Measurements from ENCODE around the gene APOD.
"Not testable (repeated sequence)": the region's sequence is repeated elsewhere in the genome, so short reads cannot be mapped to it uniquely, and the experiment has no call there.

Gene APOD

DNA sequence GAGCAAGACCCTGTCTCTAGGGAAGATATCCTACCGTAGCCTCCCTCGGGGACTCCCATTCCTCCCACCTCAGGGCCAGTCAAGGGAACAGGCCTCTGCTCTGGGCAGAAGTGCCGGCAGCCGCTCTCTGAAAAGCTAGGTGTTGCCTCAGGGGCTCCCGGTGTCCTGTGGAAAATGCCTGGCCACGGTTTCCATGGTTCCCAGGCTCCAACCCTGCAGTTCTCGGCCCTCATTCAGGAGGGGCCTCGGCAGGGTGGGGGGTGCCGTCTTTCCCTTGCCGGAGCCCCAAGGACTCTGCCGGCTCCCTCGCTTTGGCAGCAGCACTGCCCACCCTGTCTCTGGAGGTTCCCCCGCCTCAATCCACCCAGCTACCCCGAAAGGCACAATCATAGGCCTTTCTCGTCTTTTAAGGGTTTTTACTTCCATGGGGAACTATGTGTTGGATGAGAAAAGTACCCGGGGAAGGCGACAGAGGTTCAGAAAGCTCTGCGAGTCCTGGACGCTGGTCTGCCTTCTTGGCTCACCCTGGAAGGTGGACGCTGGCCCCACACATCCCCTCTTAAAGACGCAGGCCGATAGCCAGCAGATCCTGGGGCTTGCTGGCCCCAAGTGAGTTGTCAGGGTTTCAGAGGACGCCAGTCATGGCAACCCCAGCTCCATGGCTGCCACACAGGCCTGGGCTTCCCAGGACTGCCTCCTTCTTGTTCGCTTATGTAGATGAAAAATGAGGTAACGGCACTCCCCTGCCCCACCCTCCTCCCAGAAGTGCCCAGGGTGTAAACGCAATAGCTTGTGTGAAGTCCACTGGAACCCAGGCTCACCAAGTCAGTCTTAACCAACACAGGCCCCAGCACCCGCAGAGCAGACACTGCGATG, 34.3 kb upstream of the APOD start:
- DNase-seq, result not testable (repeated sequence)

DNA sequence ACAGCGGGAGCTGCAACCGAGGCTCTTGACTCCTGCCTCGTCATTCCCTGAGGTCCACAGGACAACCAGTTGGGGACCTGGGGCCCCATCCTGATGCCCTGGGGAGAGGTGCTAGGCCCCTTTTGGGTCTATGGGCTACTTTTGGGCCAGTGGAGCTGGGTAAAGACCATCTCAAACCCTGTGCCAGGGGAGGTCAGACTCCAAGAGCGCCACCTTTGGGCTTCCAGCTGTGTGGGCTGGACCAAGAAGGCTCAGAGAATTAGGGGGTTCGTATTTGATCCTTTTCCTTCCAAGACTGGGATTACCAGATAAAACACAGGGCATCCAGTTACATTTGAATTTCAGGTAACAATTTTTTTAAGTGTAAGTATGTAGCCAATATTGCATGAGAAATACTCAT, 33.4 kb upstream of the APOD start:
- DNase-seq, result not testable (repeated sequence)

- no peak for DNase-seq
These were observed 32.9 kb upstream of the APOD start for GRCh38 chr3:195616681-195617080.

- not testable (repeated sequence) for DNase-seq
These were observed 32.3 kb upstream of the APOD start for GRCh38 chr3:195615952-195616537.

DNA sequence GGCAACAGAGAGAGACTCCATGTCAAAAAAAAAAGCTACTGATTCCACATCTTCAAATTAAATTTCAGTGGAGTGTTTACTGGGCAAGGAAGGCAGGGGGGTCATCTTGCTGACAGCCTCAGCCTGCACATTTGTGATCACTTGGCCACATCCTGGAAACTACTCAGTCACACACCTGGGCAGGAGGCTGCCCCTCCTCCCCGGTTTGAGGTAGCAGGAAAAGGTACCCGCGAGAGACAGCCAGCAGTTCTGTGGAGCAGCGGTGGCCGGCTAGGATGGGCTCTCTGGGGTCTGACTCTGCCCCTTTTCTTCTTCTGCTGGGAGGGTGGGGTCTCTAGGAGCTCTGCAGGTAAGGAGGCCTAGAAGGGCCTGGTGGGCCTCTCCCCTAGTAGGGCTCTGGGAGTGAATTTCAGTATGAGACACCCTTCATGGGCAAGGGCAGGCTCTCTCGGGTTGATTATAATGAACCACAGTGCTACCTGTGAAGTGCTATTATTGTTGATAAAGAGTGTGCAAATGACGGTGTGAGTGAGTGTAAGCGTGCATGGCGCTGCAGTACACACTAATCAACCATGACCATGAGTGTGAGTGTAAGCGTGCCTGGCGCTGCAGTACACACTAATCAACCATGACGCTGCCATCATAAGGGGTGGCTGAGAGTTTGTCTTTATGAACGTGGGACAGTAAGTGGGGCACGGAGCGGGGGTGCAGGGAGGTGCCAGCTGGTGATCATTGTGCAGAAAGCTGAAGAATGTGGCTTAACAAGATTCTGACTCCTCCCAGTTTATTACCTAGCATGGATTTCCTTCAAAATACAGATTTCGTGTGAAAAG, 31.1 kb upstream of the APOD start:
- DNase-seq, result not testable (repeated sequence)

- DNase-seq, result no peak
These were observed 29.8 kb upstream of the APOD start for GRCh38 chr3:195613468-195614069.

GRCh38 chr3:195612075-195612800, 28.5 kb upstream of the APOD start:
- DNase-seq, result no peak

GRCh38 chr3:195609229-195609628, 25.5 kb upstream of the APOD start:
- DNase-seq, result no peak

DNA sequence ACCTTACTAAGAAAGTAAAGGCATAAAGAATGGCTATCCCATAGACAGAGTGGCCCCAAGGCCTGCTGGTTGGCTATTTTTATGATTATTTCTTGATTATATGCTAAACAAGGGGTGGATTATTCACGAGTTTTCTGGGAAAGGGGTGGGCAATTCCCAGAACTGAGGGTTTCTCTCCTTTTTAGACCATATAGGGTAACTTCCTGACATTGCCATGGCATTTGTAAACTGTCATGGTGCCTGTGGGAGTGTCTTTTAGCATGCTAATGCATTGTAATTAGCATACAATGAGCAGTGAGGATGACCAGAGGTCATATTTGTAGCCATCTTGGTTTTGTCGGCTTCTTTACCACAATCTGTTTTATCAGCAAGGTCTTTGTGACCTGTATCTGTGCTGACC, 18.0 kb upstream of the APOD start:
- DNase-seq, result not testable (repeated sequence)

DNA sequence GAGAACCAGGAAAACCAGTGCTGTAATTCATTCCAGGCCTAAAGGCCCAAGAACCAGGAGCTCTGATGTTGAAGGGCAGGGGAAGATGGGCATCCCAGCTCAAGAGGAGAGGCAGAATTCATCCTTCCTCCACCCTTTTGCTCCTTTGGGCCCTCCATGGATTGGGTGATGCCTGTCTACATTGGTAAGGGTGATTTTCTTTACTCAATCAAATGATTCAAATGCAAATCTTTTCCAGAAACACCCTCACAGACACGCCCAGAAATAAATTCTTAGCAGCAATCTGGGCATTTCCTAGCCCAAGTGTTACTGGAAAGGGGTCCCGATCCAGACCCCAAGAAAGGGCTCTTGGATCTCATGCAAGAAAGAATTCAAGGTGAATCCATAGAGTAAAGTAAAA, 17.6 kb upstream of the APOD start:
- no peak for DNase-seq

DNA sequence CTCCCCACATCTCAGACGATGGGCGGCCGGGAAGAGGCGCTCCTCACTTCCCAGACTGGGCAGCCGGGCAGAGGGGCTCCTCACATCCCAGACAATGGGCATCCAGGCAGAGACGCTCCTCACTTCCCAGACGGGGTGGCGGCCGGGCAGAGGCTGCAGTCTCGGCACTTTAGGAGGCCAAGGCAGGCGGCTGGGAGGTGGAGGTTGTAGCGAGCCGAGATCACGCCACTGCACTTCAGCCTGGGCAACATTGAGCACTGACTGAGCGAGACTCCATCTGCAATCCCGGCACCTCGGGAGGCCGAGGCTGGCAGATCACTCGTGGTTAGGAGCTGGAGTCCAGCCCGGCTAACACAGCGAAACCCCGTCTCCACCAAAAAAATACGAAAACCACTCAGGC, 16.2 kb upstream of the APOD start:
- DNase-seq, result not testable (repeated sequence)

DNA sequence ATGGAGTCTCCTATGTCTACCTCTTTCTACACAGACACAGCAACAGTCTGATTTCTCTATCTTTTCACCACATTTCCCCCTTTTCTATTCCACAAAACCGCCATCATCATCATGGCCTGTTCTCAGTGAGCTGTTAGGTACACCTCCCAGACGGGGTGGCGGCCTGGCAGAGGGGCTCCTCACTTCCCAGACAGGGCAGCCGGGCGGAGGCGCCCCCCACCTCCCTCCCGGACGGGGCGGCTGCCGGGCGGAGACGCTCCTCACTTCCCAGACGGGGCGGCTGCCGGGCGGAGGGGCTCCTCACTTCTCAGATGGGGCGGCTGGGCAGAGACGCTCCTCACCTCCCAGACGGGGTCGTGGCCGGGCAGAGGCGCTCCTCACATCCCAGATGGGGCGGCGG, 15.8 kb upstream of the APOD start:
- DNase-seq, result not testable (repeated sequence)

- DNase-seq, result no peak
These were observed 14.1 kb upstream of the APOD start for GRCh38 chr3:195597848-195598247.

- DNase-seq, result no peak
These were observed 13.5 kb upstream of the APOD start for GRCh38 chr3:195597229-195597628.

DNA sequence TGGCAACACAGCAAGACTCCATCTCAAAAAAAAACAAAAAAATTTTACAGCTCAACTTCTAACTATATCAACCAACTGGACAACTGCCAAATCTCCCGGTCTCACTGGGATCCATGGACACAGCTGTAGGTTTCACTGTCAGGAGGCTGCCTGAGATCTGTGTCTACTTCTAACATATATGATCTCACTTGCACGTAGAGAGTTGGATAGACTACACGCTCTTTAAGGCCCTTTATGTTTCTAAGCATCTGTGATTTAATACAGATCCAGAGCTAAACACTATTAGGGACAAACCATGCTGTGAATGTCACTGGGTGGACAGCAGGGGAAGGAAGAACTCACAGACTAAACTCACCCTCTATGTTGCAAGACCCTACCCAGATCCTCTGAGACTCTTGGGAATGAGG, 13.0 kb upstream of the APOD start:
- DNase-seq, result no peak

- no peak for DNase-seq
These were observed 12.2 kb upstream of the APOD start for GRCh38 chr3:195595785-195596531.

DNA sequence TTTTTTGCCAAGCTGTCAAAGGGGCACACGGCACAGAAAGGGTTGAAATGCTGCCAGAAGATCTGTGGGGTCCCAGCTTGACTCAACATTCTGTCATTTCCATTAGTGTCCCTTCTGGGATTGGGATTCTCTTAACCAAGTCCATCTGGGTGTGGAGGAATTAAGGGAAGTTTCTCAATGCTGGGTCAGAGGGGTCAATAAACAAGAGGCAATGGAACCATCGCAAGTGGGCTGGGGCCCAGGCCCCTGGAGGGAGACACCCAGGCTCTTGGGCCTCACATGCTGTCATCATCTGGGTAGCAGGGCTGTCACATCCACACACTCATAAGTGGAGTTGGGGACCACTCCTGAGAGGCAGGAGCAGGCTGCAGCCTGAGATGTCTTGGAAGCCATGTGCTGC, 8.1 kb upstream of the APOD start:
- no peak for DNase-seq

DNA sequence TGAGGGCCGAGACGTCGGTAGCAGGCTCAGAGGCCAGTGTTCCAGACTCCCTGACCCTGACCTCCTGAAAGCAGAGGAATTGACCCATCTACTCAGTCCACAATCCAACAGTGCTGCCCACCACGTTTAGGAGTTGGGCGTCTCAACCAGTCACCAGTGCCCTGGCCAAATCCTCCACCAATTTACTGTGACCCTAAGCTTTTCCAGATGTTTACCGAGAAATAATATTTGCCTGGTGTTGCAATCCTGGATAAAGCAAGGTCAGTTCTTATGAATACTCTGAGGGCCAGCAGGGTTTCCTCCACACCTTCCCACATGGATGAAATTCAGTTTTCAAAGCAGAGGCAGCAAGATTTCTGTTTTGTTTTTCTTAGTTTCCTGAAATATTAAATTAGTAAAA, 7.5 kb upstream of the APOD start:
- DNase-seq, result no peak

DNA sequence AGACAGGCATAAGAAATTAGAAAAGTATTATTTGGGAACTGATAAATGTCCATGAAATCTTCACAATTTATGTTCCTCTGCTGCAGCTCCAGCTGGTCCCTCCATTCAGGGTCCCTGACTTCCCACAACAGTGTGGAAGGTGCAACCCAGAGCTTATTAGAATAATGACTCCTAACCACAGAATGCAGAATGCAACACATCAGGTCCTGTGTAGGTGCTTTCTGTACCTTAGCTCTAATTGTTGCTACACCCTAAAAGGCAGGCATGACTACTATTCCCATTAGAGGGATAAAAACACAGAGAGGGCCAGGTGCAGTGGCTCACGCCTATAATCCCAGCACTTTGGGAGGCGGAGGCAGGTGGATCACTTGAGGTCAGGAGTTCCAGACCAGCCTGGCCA, 6.6 kb upstream of the APOD start:
- not testable (repeated sequence) for DNase-seq

- not testable (repeated sequence) for DNase-seq
These were observed 6.1 kb upstream of the APOD start for GRCh38 chr3:195589796-195590195.

GRCh38 chr3:195587824-195588223, 4.1 kb upstream of the APOD start:
- DNase-seq, result no peak

- DNase-seq, result no peak
These were observed 3.7 kb upstream of the APOD start for GRCh38 chr3:195587406-195587805.
